Hematopoietic multipotent progenitor cell treated with erythropoietin and hydrocortisone succinate and interleukin-3 and kit ligand, for 6 days (in vitro differentiated cells): Measurements from ENCODE around the gene SIL1.
"Not testable (repeated sequence)": the region's sequence is repeated elsewhere in the genome, so short reads cannot be mapped to it uniquely, and the experiment has no call there.

Experiments used
- DNase-seq: peaks from one replicate; pipeline ENCODE4 v3.0.0-alpha.2; 2015

The SIL1 gene

DNA sequence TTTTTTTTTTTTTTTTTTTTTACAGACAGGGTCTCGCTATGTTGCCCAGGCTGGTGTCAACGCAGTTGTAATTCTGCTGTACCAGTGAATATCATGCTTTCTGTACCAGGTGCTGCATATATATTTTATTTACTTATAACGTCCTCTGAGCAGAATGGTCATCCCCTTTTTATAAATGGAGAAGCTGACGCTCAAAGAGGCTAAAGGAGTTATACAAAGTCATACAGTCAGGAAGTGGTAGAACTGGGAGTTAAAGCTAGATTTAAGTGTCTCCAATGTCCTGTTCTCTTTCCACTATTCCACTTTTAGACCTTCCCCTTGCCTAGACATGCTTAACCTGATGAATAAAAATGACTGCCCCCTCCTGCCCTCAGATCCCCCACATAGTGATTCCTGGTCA lies 1.2 kb upstream of the SIL1 start:
- DNase-seq = no peak

DNA sequence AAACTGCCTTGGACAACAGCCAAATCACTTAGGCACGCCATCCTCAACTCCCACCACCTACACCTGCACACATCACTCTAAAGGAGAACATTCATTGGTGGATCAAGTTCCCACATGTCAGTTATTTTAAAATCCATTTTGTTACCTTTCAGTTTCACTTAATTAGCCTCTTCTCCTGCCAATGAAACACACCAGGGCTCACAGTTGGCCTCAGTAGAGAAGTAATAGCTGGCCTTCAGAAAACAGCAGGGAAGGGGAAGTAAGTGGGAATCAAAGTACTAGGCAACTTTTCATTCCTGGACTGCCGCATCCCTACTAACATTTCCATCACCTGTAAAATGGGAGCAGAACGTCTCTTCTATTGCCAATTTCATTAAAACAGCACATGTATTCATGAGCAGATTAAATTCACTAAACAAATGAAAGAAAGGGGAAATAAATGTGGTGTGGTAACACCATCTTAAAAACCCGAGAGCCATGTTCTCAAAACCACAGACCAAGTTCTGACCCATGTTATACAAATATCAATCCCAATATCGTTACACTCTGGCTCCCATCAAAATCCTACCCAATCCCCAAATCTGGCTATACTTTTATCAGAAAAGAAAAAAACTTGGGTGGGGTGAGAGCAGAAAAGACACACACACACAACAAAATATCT lies 1.7 kb downstream of the SIL1 start:
- DNase-seq = no peak

GRCh38 chr5:139194486-139194885 lies 3.7 kb downstream of the SIL1 start:
- no peak for DNase-seq

GRCh38 chr5:139193928-139194327 lies 4.2 kb downstream of the SIL1 start:
- DNase-seq = peak; percentile 74

GRCh38 chr5:139192906-139193305 lies 5.3 kb downstream of the SIL1 start:
- peak; percentile 84 for DNase-seq

GRCh38 chr5:139191954-139192353 lies 6.2 kb downstream of the SIL1 start:
- not testable (repeated sequence) for DNase-seq

DNA sequence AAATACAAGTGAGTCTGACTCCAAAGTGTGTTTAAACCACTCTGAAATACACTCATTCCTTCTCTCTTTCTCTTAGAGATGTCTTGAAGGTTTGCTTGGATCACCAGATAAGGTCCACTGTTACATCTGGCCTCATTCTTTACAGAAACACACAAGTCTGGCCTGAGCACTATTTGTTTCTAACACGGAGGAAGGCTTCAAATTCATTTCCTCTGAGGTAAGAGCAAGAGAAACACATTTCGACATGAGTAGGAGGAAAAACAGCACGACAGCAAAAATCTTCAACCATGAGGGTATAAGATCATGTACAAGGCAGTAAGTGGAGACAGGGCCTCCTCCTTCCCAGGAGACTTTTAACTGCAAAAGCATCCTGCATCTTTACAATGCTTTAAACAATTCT lies 8.0 kb downstream of the SIL1 start:
- DNase-seq = no peak

DNA sequence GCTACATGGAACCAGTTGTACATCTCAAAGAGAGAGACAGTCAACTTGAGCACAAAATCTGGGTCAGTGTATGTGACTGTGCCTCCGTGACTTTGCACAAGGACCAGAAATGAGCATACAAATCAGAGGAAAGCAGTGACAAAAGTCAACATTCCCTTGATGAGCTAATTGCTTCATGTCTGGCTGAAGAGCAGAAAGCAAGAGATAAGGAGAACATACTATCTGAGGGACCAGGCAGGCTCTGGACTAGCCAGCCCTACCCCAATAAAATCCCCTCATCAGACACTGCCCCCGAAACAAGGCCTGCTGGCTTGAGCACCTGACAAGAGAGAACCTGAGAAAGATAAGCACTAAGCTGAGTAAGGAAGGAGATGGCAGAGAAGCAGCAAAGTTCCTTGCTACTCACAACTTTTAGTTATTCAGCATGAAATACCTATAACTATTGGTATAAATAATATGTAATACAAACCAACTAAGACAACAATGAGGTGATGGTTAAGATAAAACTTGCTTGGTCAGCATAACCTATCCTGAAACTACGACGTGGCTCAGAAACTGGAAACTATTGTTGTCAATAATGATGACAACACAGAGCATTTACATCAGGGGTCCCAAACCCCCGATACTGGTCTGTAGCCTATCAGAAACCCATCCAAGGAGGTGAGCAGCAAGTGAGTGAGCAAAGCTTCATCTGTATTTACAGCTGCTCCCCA lies 9.5 kb downstream of the SIL1 start:
- peak; percentile 85 for DNase-seq

DNA sequence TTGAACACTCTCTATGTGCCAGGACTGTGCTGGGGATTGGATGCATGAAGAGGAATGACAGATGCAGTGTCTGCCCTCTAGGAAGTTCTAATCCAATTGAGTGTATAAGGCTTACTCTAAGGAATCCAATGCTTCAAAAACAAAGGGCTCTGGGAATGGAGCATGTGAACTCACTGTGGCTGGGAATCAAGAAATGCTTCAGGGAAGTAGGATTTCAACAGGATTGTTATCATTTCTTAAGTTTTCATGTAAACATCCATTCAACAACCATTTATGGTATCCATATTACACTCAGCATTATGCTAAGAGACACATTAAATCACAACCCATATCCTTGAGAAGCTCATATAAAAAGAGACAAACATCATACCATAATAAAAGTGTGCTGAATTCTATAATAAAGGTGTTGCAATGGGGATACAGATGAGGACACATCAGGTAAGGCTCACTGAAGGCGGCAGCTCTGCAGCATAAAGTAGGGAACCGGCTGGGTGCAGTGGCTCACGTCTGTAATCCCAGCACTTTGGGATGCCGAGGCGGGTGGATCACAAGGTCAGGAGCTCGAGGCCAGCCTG lies 11.3 kb downstream of the SIL1 start:
- no peak for DNase-seq

GRCh38 chr5:139186261-139186660 lies 11.9 kb downstream of the SIL1 start:
- DNase-seq = peak; percentile 60

- DNase-seq = no peak
Measured at GRCh38 chr5:139185589-139185988, 12.6 kb downstream of the SIL1 start.

- DNase-seq = no peak
Measured at GRCh38 chr5:139183502-139183901, 14.7 kb downstream of the SIL1 start.

- no peak for DNase-seq
Measured at GRCh38 chr5:139182528-139183296, 15.5 kb downstream of the SIL1 start.

- DNase-seq = no peak
Measured at GRCh38 chr5:139181835-139182452, 16.2 kb downstream of the SIL1 start.

DNA sequence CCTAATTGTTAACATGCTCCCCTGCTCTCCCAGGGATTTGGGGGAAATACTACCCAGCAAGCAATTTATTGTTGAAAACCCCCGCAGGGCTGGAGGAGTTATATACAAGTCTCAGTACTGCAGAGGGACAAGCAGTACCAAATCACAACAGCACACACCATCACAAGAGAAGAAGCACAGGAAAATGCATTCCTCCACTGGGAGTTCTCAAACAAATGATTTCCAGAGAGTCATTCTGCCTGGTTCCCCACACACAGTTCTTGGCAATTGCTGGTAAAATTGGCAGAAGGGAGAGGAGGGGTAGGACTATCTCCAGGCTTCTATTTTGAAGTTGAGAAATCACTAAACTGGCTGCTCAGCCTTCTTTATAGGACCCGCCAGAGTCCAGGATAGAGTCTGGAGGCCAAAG lies 16.8 kb downstream of the SIL1 start:
- DNase-seq = no peak

DNA sequence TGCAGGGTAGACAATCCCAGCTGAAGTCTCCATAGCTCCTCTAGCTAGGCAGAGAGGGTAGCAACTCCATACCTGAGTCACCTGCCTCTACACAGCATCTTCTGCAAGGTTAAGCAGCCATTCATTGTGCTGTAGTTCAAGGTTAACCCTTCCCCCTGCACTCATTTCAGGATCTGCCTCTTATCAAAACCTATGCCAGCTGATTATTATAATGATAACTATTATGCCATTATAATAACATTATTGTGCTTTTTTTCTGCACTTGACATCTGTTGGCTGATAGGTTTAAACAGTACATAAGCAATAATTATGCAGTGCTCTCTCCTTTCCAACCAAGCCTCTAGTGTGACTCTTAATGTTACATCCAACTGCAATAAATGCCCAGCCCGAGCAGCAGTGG lies 17.3 kb downstream of the SIL1 start:
- DNase-seq = no peak

DNA sequence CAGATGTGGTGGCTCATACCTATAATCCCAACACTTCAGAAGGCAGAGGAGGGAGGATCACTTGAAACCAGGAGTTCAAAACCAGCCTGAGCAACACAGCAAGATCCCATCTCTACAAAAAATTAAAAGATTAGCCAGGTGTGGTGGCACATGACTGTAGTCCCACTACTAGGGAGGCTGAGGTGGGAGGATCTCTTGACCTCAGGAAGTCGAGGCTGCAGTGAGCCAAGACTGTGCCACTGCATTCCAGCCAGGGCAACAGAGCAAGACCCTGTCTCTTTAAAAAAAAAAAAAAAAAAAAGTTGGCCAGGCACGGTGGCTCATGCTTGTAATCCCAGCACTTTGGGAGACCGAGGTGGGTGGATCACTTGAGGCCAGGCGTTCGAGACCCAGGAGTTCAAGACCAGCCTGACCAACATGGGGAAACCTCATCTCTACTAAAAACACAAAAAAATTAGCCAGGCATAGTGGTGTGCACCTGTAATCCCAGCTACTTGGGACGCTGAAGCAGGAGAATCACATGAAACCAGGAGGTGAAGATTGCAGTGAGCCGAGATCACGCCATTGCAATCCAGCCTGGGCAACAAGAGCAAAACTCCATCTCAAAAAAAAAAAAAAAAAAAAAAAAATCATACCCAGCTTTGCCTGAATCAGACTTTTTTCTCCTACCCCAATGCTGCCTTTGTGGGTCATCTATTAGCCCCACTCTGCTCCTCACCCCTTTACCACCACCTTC lies 18.2 kb downstream of the SIL1 start:
- DNase-seq = not testable (repeated sequence)

DNA sequence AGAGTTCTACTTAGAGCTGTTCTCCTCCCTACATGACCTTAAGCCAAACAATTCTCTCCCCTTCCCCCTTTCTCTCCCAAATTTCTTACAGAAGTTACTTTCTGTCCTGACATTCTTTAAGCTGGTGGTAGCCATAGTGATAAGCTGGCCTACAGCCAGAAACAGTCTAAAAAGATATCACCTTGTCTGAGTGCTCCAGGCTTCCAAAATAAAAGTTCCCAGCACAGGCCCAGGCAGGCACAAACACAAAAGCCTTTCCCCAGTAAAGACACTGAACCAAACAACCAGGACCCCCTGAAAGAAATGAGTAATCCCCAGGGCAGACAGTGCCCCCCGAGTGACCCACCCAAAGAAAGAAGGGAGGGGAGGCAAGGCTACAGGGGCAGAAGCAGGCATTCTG lies 19.2 kb downstream of the SIL1 start:
- DNase-seq = peak; percentile 89

- peak; percentile 33 for DNase-seq
Measured at GRCh38 chr5:139178589-139178917, 19.6 kb downstream of the SIL1 start.

DNA sequence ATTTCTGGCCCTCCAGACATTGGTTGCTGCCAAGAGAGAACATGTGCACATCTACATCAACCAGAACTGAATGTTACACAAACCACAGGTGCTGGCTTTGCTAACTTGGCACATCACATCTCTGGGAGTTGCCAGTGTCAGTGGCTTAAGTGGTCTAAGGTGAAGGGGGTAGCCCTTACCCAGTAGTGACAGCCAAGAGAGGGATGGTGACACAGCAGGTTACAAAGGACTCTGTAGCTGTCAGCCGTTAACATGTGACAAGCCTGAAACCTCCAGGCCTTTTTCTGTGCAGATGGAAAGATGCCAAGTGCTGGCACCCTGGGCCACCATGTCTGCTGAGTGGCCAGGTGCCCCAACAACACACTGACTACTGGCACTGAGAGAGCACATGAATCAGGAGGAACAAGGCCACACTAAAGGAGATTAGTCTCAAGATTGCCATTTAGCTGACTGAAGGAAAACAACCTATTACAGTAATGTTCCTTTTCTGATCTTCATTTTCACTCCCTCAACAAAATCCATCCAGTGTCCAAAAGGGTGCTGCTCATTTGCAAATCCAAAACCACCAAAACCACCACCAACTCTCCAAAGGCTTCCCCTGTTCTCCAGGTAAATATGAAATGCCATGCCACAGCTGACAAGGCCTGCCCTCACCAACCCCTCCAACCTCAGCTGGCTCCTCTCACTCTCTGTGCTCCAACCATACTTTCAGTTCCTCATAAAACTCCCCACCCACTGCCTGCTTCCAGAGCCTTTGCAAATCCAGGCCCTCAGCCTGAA lies 20.2 kb downstream of the SIL1 start:
- peak; percentile 84 for DNase-seq

DNA sequence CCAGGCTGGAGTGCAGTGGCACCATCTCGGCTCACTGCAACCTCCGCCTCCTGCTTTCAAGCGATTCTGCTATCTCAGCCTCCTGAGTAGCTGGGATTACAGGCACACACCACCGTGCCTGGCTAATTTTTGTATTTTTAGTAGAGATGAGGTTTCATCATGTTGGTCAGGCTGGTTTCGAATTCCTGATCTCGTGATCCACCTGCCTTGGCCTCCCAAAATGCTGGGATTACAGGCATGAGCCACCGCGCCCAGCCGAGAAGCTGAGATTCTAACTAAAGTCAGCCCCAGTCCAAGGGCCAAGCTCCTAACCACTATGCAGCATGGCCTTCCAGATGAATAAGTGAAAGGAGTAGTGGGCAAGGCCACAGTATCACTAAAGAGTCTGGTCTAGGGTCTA lies 20.9 kb downstream of the SIL1 start:
- DNase-seq = not testable (repeated sequence)

DNA sequence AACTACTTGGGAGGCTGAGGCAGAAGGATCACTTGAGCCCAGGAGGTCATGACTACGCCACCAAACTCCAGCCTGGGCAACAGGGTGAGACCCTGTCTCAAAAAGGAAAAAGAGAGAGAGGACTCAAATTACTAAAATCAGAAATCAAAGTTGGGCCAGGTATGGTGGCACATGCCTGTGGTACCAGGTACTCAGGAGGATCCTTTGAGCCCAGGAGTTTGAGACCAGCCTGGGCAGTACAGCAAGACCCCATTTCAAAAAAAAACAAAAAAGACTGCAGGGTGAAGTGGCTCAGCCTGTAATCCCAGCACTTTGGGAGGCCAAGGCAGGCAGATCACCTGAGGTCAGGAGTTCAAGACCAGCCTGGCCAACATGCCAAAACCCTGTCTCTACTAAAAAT lies 23.8 kb downstream of the SIL1 start:
- DNase-seq = not testable (repeated sequence)
